Osteoblast (primary cell): ENCODE data around the gene C1orf105. TPM values are rescaled to one million over a fixed set of nuclear protein-coding genes. Genes with fewer than 3 reads are reported as not detected.

Experiments used
- DNase-seq: peaks from one replicate; pipeline ENCODE4 v3.0.0; 2011; ENCODE audit warnings: low spot score, mixed read lengths; ENCODE audit not compliant: insufficient read length; ENCODE audit errors: missing footprints
- H2AFZ ChIP-seq: 2 replicates; pipeline ENCODE4 v1.6.0; 2011; ENCODE audit warnings: mild to moderate bottlenecking, low read length
- H3K27ac ChIP-seq: 2 replicates; pipeline ENCODE4 v1.5.1; 2011; ENCODE audit warnings: mild to moderate bottlenecking, low read depth, low read length, moderate library complexity
- H3K27me3 ChIP-seq: 2 replicates; pipeline ENCODE4 v1.6.0; 2012; ENCODE audit warnings: mild to moderate bottlenecking, control low read depth, inconsistent platforms, low read length, moderate library complexity; ENCODE audit not compliant: insufficient read depth
- H3K36me3 ChIP-seq: 2 replicates; pipeline ENCODE4 v1.5.1; 2011; ENCODE audit warnings: mild to moderate bottlenecking, low read length, control low read depth, moderate library complexity; ENCODE audit not compliant: insufficient read depth
- H3K4me1 ChIP-seq: 2 replicates; pipeline ENCODE4 v1.5.1; 2011; ENCODE audit warnings: mild to moderate bottlenecking, low read length, control low read depth, moderate library complexity; ENCODE audit not compliant: insufficient read depth
- H3K4me2 ChIP-seq: 2 replicates; pipeline ENCODE4 v1.6.0; 2011; ENCODE audit warnings: mild to moderate bottlenecking, low read length; ENCODE audit not compliant: insufficient read depth
- H3K4me3 ChIP-seq: fragments of 200-600 bp; sonication (generic); 3 replicates; pipeline ENCODE4 v1.5.1; 2012; ENCODE audit warnings: mild to moderate bottlenecking, low read length, inconsistent platforms; ENCODE audit not compliant: insufficient read depth
- H3K79me2 ChIP-seq: 2 replicates; pipeline ENCODE4 v1.6.0; 2012; ENCODE audit warnings: mild to moderate bottlenecking, low read length, control low read depth, inconsistent platforms; ENCODE audit not compliant: insufficient read depth
- H3K9me3 ChIP-seq: 2 replicates; pipeline ENCODE4 v1.5.1; 2011; ENCODE audit warnings: low read depth, low read length, control low read depth
- H4K20me1 ChIP-seq: 2 replicates; pipeline ENCODE4 v1.6.0; 2012; ENCODE audit warnings: mild to moderate bottlenecking, low read length, control low read depth; ENCODE audit not compliant: insufficient read depth
- total RNA-seq: library from RNA; depleted of rRNA; stranded (reverse); fragments of >200 nt; gene quantifications from 2 replicates; pipeline ENCODE4 v1.2.3, GENCODE V29; 2012
- TF ChIP-seq, protein P1 (sequence below): IDR thresholded peaks from 2 replicates; pipeline ENCODE4 v1.5.1; 2011; ENCODE audit warnings: mild to moderate bottlenecking, low read depth, low read length, moderate library complexity; ENCODE audit errors: extremely low read depth

Gene C1orf105
- total RNA-seq, 1 donor, result not detected

DNA sequence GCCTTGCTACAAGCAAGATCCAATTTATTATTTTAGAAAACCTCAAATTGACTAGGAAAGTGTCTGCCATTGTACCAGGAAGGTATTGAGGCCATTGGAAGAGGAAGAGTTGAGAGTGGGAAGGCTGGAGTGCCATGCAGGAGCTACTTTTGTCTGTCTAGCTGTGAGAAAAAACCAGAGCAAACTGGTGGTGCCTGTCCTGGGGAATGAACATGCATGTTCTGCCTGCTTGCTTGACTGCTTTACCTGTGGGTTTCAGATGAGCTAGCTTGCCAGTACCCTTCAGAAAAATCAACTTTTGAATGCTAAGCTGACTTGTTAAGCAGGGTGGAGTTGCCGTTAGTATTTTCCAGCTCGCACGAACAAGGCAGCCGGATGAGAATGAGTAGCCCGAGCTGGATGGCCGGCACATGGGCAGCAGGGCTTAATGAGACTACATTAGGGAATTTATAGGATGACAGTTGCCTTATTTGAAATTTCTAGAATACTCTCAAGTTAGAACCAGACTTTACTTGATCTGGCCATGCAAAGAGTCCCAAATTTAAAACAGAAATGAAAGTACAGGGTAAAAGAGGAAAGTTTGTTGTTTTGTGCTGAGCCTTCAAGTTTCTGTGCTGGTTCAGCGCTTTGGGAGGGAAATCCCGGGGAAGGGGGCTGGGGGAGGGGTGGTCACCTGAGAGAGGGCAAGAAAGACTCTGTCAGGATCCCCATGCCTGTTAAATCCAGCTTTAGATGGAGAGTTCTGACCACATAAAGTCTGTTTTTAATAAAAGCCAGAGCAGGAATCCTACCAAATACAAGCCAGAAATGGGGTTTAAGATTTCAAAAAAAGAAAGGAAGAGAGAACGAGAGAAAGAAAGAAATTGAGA lies 29.6 kb upstream of the C1orf105 start:
- TF ChIP-seq, protein P1, sequence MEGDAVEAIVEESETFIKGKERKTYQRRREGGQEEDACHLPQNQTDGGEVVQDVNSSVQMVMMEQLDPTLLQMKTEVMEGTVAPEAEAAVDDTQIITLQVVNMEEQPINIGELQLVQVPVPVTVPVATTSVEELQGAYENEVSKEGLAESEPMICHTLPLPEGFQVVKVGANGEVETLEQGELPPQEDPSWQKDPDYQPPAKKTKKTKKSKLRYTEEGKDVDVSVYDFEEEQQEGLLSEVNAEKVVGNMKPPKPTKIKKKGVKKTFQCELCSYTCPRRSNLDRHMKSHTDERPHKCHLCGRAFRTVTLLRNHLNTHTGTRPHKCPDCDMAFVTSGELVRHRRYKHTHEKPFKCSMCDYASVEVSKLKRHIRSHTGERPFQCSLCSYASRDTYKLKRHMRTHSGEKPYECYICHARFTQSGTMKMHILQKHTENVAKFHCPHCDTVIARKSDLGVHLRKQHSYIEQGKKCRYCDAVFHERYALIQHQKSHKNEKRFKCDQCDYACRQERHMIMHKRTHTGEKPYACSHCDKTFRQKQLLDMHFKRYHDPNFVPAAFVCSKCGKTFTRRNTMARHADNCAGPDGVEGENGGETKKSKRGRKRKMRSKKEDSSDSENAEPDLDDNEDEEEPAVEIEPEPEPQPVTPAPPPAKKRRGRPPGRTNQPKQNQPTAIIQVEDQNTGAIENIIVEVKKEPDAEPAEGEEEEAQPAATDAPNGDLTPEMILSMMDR, result no peak
- Histone ChIP-seq H3K36me3 (no peaks in the 10 kb centered on the region), H2AFZ (peak overlapping the region; percentile 33), H3K27me3 (no peaks in the 10 kb centered on the region), H3K9me3 (no peaks in the 10 kb centered on the region), H3K4me2 (peak overlapping the region; percentile 75), H4K20me1 (no peaks in the 10 kb centered on the region), H3K4me1 (peaks cover 15% of the 10 kb centered on the region), H3K4me3 (peak overlapping the region; percentile 50), H3K27ac (peak overlapping the region; percentile 48), H3K79me2 (no peaks in the 10 kb centered on the region)
- peak; percentile 68 for DNase-seq

DNA sequence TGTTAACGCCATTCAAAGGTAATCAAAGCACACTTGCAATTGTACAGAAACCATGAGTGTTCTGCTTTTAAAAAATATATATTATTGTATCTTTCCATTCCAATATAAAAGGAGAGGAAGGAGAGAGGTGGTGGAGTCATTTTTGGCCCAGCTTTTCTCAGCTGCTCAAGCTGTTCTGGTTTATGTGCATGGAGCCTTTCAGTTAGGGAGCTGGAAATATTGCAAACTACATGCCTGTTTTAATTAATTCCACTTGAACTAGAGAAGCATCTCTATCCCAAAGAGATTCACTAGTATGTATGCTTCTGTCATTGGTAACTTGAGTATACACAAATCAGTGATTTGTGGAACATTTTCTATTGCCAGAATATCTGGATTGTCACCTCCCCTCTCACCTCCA lies 28.5 kb upstream of the C1orf105 start:
- DNase-seq, result no peak
- no peaks in the 10 kb centered on the region for H3K27me3 ChIP-seq
- H3K79me2 ChIP-seq, result no peaks in the 10 kb centered on the region
- H3K4me3 ChIP-seq, result no peak overlapping the region
- TF ChIP-seq, protein P1, result no peak
- H2AFZ ChIP-seq, result peak overlapping the region; percentile 33
- H3K9me3 ChIP-seq, result no peaks in the 10 kb centered on the region
- H3K36me3 ChIP-seq, result no peaks in the 10 kb centered on the region
- no peak overlapping the region for H3K4me2 ChIP-seq
- H4K20me1 ChIP-seq, result no peaks in the 10 kb centered on the region
- H3K27ac ChIP-seq, result no peak overlapping the region
- peaks cover 15% of the 10 kb centered on the region for H3K4me1 ChIP-seq

GRCh38 chr1:172393354-172393753 lies 27.1 kb upstream of the C1orf105 start:
- Histone ChIP-seq H3K4me1 (peaks cover 27% of the 10 kb centered on the region), H3K4me2 (no peak overlapping the region), H3K27ac (no peak overlapping the region), H3K27me3 (no peaks in the 10 kb centered on the region), H2AFZ (no peak overlapping the region), H3K4me3 (no peak overlapping the region), H3K79me2 (no peaks in the 10 kb centered on the region), H4K20me1 (no peaks in the 10 kb centered on the region), H3K9me3 (no peaks in the 10 kb centered on the region), H3K36me3 (no peaks in the 10 kb centered on the region)
- no peak for DNase-seq
- TF ChIP-seq, protein P1, result no peak

GRCh38 chr1:172394141-172394751 lies 26.2 kb upstream of the C1orf105 start:
- no peak for DNase-seq
- no peaks in the 10 kb centered on the region for H3K9me3 ChIP-seq
- no peaks in the 10 kb centered on the region for H3K79me2 ChIP-seq
- no peaks in the 10 kb centered on the region for H3K27me3 ChIP-seq
- TF ChIP-seq, protein P1, result no peak
- H4K20me1 ChIP-seq, result no peaks in the 10 kb centered on the region
- no peak overlapping the region for H3K27ac ChIP-seq
- H3K4me1 ChIP-seq, result peaks cover 36% of the 10 kb centered on the region
- no peaks in the 10 kb centered on the region for H3K36me3 ChIP-seq
- H3K4me3 ChIP-seq, result no peak overlapping the region
- H3K4me2 ChIP-seq, result peak overlapping the region; percentile 51
- peak overlapping the region; percentile 69 for H2AFZ ChIP-seq
